ENCODE data around the gene C1RL. TPM values are rescaled to one million over a fixed set of nuclear protein-coding genes. Genes with fewer than 3 reads are reported as not detected.
"Not testable (repeated sequence)": the region's sequence is repeated elsewhere in the genome, so short reads cannot be mapped to it uniquely, and the experiment has no call there.

C1RL gene
- total RNA-seq, 1 experiment from 2014 or later: 43.4 TPM

DNA sequence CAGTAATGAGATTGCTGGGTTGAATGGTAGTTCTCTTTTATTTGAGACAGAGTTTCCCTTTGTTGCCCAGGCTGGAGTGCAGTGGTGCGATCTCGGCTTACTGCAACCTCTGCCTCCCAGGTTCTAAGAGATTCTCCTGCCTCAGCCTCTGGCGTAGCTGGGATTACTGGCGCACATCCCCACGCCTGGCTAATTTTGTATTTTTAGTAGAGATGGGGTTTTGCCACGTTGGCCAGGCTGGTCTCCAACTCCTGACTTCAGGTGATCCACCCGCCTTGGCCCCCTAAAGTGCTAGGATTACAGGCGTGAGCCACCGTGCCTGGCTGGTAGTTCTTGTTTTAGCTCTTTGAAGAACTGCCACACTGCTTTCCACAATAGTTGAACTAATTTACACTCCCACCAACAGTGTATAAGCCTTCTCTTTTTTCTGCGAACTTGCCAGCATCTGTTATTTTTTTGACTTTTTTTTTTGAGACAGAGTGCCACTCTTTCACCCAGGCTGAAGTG, 59.5 kb downstream of the C1RL start:
- H3K4me1 Mint-ChIP-seq (ENCODE audit: low read depth, unreplicated experiment); DNase-seq; H3K4me3 Mint-ChIP-seq (ENCODE audit: low read depth, unreplicated experiment); H3K36me3 Mint-ChIP-seq (ENCODE audit: insufficient read depth, unreplicated experiment); intact Hi-C loops (cut with micrococcal nuclease; ENCODE audit: unreplicated experiment); H3K9me3 Mint-ChIP-seq (ENCODE audit: low read depth, unreplicated experiment); BruUV-seq (replicated peaks); CTCF ChIA-PET; H3K27ac Mint-ChIP-seq (ENCODE audit: unreplicated experiment): not testable (repeated sequence)
- peaks cover 45% of the 10 kb centered on the region for H3K27me3 Mint-ChIP-seq (ENCODE audit: unreplicated experiment)

DNA sequence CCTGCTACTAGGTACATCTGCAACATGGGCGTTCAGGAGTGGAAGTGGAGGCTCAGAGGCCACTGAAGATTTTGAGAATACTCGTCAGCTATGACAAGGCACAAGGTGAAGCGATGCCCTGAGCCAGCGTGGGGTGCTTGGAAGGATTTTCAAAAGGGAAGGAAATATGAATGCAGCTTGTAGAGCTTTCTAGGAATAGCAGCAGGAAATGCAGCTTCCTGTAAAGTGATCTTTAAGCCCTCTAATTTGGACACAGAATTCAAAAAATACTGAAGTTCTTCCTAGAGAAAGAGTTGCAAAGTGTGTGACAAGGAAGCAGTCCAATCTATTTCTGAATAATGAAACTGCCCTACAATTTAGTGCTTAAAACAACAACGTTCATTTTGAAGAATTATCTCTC, 61.7 kb downstream of the C1RL start:
- intact Hi-C loops (cut with micrococcal nuclease; ENCODE audit: unreplicated experiment): no loop called here
- CTCF ChIA-PET: no interaction called here
- TF ChIP-seq, protein P1, sequence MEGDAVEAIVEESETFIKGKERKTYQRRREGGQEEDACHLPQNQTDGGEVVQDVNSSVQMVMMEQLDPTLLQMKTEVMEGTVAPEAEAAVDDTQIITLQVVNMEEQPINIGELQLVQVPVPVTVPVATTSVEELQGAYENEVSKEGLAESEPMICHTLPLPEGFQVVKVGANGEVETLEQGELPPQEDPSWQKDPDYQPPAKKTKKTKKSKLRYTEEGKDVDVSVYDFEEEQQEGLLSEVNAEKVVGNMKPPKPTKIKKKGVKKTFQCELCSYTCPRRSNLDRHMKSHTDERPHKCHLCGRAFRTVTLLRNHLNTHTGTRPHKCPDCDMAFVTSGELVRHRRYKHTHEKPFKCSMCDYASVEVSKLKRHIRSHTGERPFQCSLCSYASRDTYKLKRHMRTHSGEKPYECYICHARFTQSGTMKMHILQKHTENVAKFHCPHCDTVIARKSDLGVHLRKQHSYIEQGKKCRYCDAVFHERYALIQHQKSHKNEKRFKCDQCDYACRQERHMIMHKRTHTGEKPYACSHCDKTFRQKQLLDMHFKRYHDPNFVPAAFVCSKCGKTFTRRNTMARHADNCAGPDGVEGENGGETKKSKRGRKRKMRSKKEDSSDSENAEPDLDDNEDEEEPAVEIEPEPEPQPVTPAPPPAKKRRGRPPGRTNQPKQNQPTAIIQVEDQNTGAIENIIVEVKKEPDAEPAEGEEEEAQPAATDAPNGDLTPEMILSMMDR (IDR thresholded peaks at IDR 0.05; ENCODE audit: unreplicated experiment): no peak
- BruUV-seq (replicated peaks): no TSS peak
- no peak for DNase-seq
- Mint-ChIP-seq H3K27ac (ENCODE audit: unreplicated experiment) (no peak overlapping the region), H3K4me1 (ENCODE audit: low read depth, unreplicated experiment) (peaks cover 5% of the 10 kb centered on the region), H3K4me3 (ENCODE audit: low read depth, unreplicated experiment) (no peak overlapping the region), H3K9me3 (ENCODE audit: low read depth, unreplicated experiment) (no peaks in the 10 kb centered on the region), H3K36me3 (ENCODE audit: insufficient read depth, unreplicated experiment) (no peaks in the 10 kb centered on the region), H3K27me3 (ENCODE audit: unreplicated experiment) (peaks cover 23% of the 10 kb centered on the region)

DNA sequence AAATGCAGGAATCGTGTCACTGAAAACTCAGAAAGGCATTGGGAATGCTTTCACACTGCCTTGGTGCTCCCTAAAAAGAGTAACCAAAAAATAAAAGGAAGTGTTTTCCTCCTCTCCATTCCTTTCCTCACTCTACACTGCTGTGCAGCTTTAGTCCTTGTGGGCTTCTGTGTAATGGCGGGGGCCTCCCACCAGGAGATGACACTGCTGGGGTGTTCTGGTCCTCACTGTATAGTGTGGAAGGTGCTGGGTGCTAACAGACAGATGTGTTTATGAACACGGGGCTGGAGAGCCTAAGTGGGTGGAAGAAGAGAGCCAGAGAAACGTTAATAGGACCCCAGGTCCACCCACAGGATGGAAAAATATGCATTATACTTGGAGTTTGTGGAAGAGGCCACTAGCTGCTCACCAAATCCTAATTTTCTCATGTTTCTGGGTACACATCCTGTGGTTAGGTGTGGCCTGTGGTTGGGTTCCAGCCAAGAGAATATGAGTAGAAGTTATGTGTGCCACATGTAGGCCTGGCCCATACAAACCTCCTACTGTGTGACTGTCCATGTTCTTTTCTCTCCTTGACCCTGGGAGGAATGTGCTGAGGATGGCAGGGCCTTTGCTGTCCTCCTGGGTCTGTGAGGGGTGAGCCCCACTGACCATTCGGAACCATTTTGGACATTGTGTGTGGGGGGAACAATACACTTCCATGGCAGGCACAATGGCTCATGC, 62.5 kb downstream of the C1RL start:
- H3K27ac Mint-ChIP-seq (ENCODE audit: unreplicated experiment): no peak overlapping the region
- no TSS peak for BruUV-seq (replicated peaks)

DNA sequence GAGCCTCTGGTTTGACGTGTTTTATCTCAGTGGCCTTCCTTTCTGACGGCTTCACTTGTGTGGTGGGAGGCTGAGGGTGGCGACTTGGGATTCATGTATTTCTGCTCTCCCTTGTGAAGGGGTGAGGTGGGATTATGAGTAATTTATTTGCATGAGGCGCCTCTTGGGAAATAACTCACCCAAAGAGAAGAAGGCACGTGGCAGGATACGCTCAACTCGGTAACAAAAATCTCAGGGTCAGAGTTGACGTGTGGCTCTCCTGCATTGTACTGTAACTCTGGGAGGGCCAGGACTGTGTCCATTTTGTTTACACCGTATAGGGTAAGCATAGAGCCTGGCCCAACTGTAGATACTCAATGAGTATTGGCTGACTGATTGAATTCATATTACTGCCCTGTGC, 63.1 kb downstream of the C1RL start:
- no TSS peak for BruUV-seq (replicated peaks)
- TF ChIP-seq, protein P1 (IDR thresholded peaks at IDR 0.05; ENCODE audit: unreplicated experiment): no peak
- intact Hi-C loops (cut with micrococcal nuclease; ENCODE audit: unreplicated experiment): no loop called here
- no peak overlapping the region for H3K27ac Mint-ChIP-seq (ENCODE audit: unreplicated experiment)
- no peak for DNase-seq
- peaks cover 10% of the 10 kb centered on the region for H3K27me3 Mint-ChIP-seq (ENCODE audit: unreplicated experiment)
- no peaks in the 10 kb centered on the region for H3K36me3 Mint-ChIP-seq (ENCODE audit: insufficient read depth, unreplicated experiment)
- no peaks in the 10 kb centered on the region for H3K9me3 Mint-ChIP-seq (ENCODE audit: low read depth, unreplicated experiment)
- peaks cover 5% of the 10 kb centered on the region for H3K4me1 Mint-ChIP-seq (ENCODE audit: low read depth, unreplicated experiment)
- no peak overlapping the region for H3K4me3 Mint-ChIP-seq (ENCODE audit: low read depth, unreplicated experiment)
- CTCF ChIA-PET: no interaction called here

More for the DNA sequence above, 62.5 kb downstream of the C1RL start:
- TF ChIP-seq, protein P1 (IDR thresholded peaks at IDR 0.05; ENCODE audit: unreplicated experiment): no peak
- peaks cover 16% of the 10 kb centered on the region for H3K27me3 Mint-ChIP-seq (ENCODE audit: unreplicated experiment)
- no peak overlapping the region for H3K4me3 Mint-ChIP-seq (ENCODE audit: low read depth, unreplicated experiment)
- DNase-seq: no peak
- no peaks in the 10 kb centered on the region for H3K36me3 Mint-ChIP-seq (ENCODE audit: insufficient read depth, unreplicated experiment)
- intact Hi-C loops (cut with micrococcal nuclease; ENCODE audit: unreplicated experiment): no loop called here
- peaks cover 5% of the 10 kb centered on the region for H3K4me1 Mint-ChIP-seq (ENCODE audit: low read depth, unreplicated experiment)
- H3K9me3 Mint-ChIP-seq (ENCODE audit: low read depth, unreplicated experiment): no peaks in the 10 kb centered on the region
- CTCF ChIA-PET: no interaction called here

Other genes starting within 250 kb of the C1RL start
- 608 and 639 TPM in 2 replicates for gene TPI1, start 241.7 kb downstream of the C1RL start, total RNA-seq (2022)
- 18.0 and 21.5 TPM in 2 replicates for gene SPSB2, start 235.9 kb downstream of the C1RL start, total RNA-seq (2022)
- 6.0 and 8.3 TPM in 2 replicates for gene LRRC23, start 204.4 kb downstream of the C1RL start, total RNA-seq (2022)
- gene ENO2, start 194.6 kb downstream of the C1RL start, total RNA-seq (2022): 14.5 and 16.1 TPM in 2 replicates
- gene ATN1, start 181.3 kb downstream of the C1RL start, total RNA-seq (2022): 59.9 and 62.0 TPM in 2 replicates
- not detected in 2 replicates for gene RNU7-1, start 165.4 kb downstream of the C1RL start, total RNA-seq (2022)
- gene C12orf57, start 165.2 kb downstream of the C1RL start, total RNA-seq (2022): 96.7 and 103 TPM in 2 replicates
- gene PTPN6, start 157.9 kb downstream of the C1RL start, total RNA-seq (2022): 42.4 and 46.3 TPM in 2 replicates
- 182 and 195 TPM in 2 replicates for gene PHB2, start 138.6 kb downstream of the C1RL start, total RNA-seq (2022)
- gene EMG1, start 138.3 kb downstream of the C1RL start, total RNA-seq (2022): 73.1 and 80.5 TPM in 2 replicates
- 30.2 and 31.7 TPM in 2 replicates for gene LPCAT3, start 90.7 kb downstream of the C1RL start, total RNA-seq (2022)
- gene C1S, start 48.5 kb downstream of the C1RL start, total RNA-seq (2022): 7.1 and 9.7 TPM in 2 replicates
- 7.6 and 7.9 TPM in 2 replicates for gene C1R, start 16.8 kb downstream of the C1RL start, total RNA-seq (2022)
- 0.81 and 2.3 TPM in 2 replicates for gene RBP5, start 19.7 kb upstream of the C1RL start, total RNA-seq (2022)
- gene CLSTN3, start 21.2 kb upstream of the C1RL start, total RNA-seq (2022): 37.5 and 48.1 TPM in 2 replicates
- 36.8 and 36.9 TPM in 2 replicates for gene PEX5, start 80.5 kb upstream of the C1RL start, total RNA-seq (2022)
- not detected in 2 replicates for gene ACSM4, start 194.9 kb upstream of the C1RL start, total RNA-seq (2022)